Kidney epithelial cell (primary cell): ENCODE data around the gene CS. TPM values are rescaled to one million over a fixed set of nuclear protein-coding genes. Genes with fewer than 3 reads are reported as not detected.

ENCODE experiments used
- DNase-seq: peaks from one replicate; pipeline ENCODE4 v3.0.0-alpha.2; 2010; ENCODE audit warnings: low read depth
- H3K27me3 ChIP-seq: 2 replicates; pipeline ENCODE4 v1.6.0; 2011; ENCODE audit warnings: low read length; ENCODE audit not compliant: control insufficient read depth, insufficient read depth
- H3K36me3 ChIP-seq: 2 replicates; pipeline ENCODE4 v1.5.1; 2011; ENCODE audit warnings: low read length; ENCODE audit not compliant: control insufficient read depth, insufficient read depth
- H3K4me3 ChIP-seq: 2 replicates; pipeline ENCODE4 v1.5.1; 2011; ENCODE audit warnings: low read depth, mild to moderate bottlenecking, control low read depth, low read length
- total RNA-seq: library from RNA; depleted of rRNA; stranded (reverse); fragments of >200 nt; gene quantifications from 2 replicates; pipeline ENCODE4 v1.2.3, GENCODE V29; 2015
- TF ChIP-seq, protein P1 (sequence below): IDR thresholded peaks from 2 replicates; pipeline ENCODE4 v1.5.1; 2011; ENCODE audit warnings: mild to moderate bottlenecking, moderate library complexity, low read length, control low read depth, inconsistent platforms; ENCODE audit not compliant: insufficient read depth, poor library complexity, severe bottlenecking

CS gene
- total RNA-seq, 1 donor from 2014 or later, result 143 TPM

DNA sequence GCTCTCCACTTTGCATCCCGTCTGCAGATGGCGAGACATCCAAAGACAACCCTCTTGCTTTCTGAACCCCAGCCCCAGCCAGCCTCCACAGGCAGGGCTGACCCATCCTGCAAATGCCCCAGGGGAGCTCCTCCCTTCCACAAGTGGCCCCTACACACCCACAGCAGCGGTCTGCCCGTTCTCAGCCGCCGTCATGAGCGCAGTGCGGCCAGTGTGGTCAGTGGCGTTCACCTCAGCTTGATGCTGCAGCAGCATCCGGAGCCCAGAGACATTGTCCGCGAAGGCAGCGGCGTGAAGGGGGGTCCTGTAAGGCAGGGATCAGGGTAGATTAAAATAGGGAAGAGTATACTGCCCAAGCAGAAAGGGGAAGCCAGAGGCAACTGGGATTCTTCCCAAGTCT is 55.6 kb downstream of the CS start:
- Histone ChIP-seq H3K4me3 (no peak overlapping the region), H3K36me3 (peaks cover 11% of the 10 kb centered on the region), H3K27me3 (no peaks in the 10 kb centered on the region)
- TF ChIP-seq, protein P1, sequence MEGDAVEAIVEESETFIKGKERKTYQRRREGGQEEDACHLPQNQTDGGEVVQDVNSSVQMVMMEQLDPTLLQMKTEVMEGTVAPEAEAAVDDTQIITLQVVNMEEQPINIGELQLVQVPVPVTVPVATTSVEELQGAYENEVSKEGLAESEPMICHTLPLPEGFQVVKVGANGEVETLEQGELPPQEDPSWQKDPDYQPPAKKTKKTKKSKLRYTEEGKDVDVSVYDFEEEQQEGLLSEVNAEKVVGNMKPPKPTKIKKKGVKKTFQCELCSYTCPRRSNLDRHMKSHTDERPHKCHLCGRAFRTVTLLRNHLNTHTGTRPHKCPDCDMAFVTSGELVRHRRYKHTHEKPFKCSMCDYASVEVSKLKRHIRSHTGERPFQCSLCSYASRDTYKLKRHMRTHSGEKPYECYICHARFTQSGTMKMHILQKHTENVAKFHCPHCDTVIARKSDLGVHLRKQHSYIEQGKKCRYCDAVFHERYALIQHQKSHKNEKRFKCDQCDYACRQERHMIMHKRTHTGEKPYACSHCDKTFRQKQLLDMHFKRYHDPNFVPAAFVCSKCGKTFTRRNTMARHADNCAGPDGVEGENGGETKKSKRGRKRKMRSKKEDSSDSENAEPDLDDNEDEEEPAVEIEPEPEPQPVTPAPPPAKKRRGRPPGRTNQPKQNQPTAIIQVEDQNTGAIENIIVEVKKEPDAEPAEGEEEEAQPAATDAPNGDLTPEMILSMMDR, result no peak
- DNase-seq, result no peak

DNA sequence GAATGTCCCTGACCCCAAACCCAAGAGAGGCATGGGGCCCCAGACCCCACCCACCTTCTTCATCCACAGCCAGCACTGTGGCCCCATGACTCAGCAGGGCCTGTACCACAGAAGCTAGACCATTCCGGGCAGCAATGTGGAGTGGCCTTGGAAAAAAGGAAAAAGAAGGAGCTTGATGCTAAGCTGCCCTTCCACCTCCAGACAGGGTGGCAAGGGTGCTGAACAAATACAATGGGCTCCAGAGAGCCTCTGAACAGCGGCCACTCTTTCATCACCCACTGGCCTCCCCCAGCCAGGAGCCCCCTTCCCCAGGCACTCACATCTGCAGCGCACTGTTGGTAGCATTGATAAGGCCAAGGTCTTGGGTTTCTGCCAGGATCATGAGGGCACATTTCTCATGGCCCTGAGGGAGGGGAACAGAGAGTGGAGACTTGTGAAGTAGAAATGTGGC is 56.4 kb downstream of the CS start:
- Histone ChIP-seq H3K27me3 (no peaks in the 10 kb centered on the region), H3K36me3 (peaks cover 8% of the 10 kb centered on the region), H3K4me3 (no peak overlapping the region)
- TF ChIP-seq, protein P1, result no peak
- DNase-seq, result no peak

DNA sequence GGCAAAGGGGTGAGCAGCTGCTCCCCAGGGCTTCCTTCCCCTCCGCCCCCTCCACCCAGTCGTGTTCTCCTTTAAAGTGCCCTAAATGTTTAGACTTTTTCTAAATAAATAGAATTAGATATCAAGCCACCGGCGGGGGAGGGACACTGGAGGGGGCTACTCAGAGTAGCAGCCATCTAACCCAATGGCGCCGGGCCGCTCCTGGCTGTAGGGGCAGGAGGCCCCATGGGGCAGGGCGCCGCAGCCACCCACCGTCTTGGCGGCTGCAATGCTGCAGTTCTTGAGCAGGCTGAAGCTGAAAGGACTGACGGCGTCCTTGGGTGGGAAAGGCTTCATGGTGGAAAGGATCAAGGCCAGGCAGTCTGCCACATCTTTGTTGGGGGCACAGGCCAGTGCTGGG is 57.1 kb downstream of the CS start:
- DNase-seq, result no peak
- Histone ChIP-seq H3K36me3 (peaks cover 8% of the 10 kb centered on the region), H3K4me3 (no peak overlapping the region), H3K27me3 (no peaks in the 10 kb centered on the region)
- TF ChIP-seq, protein P1, result no peak

DNA sequence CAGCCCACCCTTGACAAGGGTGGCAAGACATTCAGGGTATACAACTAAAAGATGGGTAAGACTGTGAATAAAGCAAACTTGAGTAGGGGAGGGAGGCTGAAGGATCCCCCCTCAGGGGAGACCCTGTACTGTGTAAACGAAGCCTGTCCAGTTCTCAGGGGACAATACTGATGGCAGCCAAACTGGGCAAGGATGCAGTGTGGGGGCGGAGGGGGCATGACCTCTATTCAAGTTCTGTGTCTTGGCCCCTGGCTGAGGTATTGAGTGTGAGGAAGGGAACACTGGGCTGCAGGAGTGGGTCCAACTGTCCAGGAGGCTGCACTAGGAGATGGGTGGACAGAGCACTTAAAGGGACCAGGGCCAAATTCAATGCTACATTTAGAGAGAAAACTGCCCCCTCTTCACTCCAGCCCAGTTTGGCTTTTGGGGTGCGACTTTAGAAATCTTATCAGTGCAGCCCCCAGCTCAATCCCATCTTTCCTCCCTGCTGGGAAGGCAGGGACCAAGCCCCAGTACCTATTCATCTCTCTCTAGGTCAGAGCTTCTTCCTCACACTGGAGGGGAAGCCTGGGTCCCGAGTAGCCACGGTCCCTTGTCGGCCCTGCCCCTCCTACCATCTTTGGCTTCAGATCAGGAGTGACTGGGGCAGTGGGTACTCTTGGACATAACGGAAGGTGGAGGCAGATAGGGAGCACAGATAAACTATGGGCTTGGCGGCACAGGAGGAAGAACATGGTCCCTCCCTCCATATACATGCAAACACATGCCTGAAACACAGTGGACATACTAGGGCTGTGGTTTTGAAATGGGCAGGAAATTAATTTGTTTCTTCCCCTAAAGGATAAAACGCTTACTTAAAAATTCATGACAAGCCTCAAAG is 58.5 kb downstream of the CS start:
- H3K36me3 ChIP-seq, result peaks cover 8% of the 10 kb centered on the region
- TF ChIP-seq, protein P1, result no peak
- H3K4me3 ChIP-seq, result no peak overlapping the region
- no peak for DNase-seq
- H3K27me3 ChIP-seq, result no peaks in the 10 kb centered on the region

DNA sequence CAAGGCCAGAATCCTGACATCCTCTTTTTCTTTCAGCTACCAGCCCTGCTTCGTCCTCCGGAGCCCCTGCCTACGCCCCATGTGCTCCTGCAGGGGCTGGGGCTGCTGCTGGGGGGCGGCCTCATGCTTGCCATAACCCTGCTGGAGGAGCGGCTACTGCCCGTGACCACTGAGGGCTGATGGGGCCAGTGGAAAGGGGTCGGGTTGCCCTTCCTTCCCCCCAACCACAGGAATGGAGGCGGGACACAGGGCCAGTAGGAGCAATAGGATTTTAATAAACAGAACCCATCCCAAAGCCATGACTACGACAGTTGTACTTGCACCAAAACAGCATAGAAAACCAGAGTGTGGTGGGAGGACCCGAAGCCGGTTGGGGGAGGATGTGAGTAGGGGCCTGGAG is 62.6 kb downstream of the CS start:
- Histone ChIP-seq H3K36me3 (peaks cover 3% of the 10 kb centered on the region), H3K4me3 (no peak overlapping the region), H3K27me3 (no peaks in the 10 kb centered on the region)
- DNase-seq, result no peak
- TF ChIP-seq, protein P1, result no peak
